LNCaP clone FGC (cell line): ENCODE data around the gene SGMS2.

Source experiments
- DNase-seq: peaks from one replicate; pipeline ENCODE4 v3.0.0-alpha.2; 2011; ENCODE audit warnings: low read depth
- H3K4me3 ChIP-seq: 2 replicates; pipeline ENCODE4 v1.5.1; 2011; ENCODE audit warnings: mild to moderate bottlenecking, low read depth, low read length, control low read depth
- CTCF ChIP-seq: IDR thresholded peaks from 2 replicates; pipeline ENCODE4 v1.5.1; 2012; ENCODE audit warnings: mild to moderate bottlenecking; ENCODE audit not compliant: control insufficient read depth, insufficient read depth; ENCODE audit errors: extremely low read depth

SGMS2 gene

GRCh38 chr4:107793996-107794395 is 30.7 kb upstream of the SGMS2 start:
- H3K4me3 ChIP-seq: no peak overlapping the region
- no peak for TF ChIP-seq CTCF
- no peak for DNase-seq

GRCh38 chr4:107799669-107800450 is 24.9 kb upstream of the SGMS2 start:
- no peak overlapping the region for H3K4me3 ChIP-seq
- TF ChIP-seq CTCF: no peak
- no peak for DNase-seq

GRCh38 chr4:107800706-107801105 is 24.0 kb upstream of the SGMS2 start:
- DNase-seq: no peak
- no peak overlapping the region for H3K4me3 ChIP-seq
- no peak for TF ChIP-seq CTCF

DNA sequence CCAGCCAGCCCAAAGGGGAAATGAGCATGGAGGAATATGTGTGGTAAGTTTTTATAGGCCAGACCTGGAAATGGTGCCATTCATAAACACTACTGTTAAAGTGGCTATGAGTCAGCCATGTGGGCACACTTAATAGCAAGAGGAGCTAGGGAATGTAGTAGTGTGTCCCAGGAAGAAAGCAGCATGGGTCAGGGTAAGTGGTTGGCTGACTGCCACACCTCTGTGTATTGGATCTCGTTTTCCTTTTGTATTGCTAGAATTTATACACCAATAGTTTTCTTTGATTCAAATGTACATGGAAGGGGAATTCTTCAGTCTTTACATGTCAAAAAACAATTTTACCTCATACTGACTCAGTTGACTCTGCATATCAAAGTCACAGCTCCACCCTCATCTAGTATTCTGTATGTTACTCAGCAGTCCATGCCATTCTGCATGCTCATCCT is 22.9 kb upstream of the SGMS2 start:
- TF ChIP-seq CTCF: no peak
- H3K4me3 ChIP-seq: no peak overlapping the region
- no peak for DNase-seq

DNA sequence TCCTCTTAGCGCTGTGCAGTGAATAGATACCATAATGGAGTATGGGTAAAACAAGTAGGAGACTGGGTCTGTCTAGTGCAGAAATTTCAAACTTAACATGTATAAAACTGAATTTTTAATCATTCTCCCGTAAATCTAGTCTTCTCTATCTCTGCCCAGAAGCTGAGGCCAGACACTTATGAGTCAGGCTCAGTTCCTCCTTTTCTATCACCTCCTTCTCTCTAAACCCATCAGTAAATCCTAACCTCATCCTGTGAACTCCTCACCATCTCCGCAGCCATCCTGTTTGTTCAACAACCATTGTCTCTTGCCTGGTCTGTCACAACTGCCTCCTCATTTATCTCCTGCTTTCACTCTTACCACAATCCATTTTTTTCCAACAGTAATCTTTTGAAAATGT is 19.8 kb upstream of the SGMS2 start:
- TF ChIP-seq CTCF: no peak
- H3K4me3 ChIP-seq: no peak overlapping the region
- no peak for DNase-seq

DNA sequence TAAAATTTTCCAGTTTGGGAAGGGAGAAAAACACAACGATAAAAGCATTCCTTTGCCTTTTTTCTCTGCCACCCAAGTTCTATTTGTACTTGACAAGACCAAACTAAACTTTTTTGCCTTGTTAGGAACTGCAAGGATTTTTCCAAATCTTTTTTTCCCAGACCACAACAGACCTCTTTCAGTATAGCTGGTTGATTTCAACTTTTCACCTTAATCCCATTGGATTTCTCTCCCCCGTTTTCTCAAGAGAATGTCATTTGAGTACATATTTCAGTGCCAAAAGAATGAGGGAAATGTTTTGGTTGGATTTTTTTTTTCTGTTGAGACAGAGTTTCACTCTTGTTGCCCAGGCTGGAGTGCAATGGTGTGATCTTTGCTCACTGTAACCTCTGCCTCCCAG is 18.5 kb upstream of the SGMS2 start:
- no peak for DNase-seq
- no peak for TF ChIP-seq CTCF
- no peak overlapping the region for H3K4me3 ChIP-seq

- no peak overlapping the region for H3K4me3 ChIP-seq
- no peak for DNase-seq
- TF ChIP-seq CTCF: no peak
Observed at GRCh38 chr4:107808572-107808971, 16.2 kb upstream of the SGMS2 start.
